GM12878 (cell line): Measurements from ENCODE around the gene TRMT44. TPM values are rescaled to one million over a fixed set of nuclear protein-coding genes. Genes with fewer than 3 reads are reported as not detected.

Experiments
- ATAC-seq: fragments of 200-7000 bp; cut with Tn5 transposase; 3 replicates; pipeline ENCODE4 v1.9.1; 2020; ENCODE audit warnings: mild to moderate bottlenecking, moderate library complexity
- BruUV-seq: library from RNA; stranded (reverse); fragments of 400-500 nt; replicated peaks from 2 replicates; lab custom pipeline; 2021; lab: Mats Ljungman, UMichigan
- CTCF ChIA-PET: fragments of 300-600 bp; sonication (Branson Sonifier 250); formaldehyde crosslinking; extraction: SDS; loops from one replicate; lab custom pipeline; 2021; ENCODE audit warnings: inconsistent platforms; lab: Yijun Ruan, JAX
- POLR2A ChIA-PET: fragments of 350-600 bp; formaldehyde crosslinking; extraction: SDS; loops from one replicate; lab custom pipeline; 2021; ENCODE audit warnings: inconsistent platforms; lab: Charles Lee
- RAD21 ChIA-PET: fragments of 300-600 bp; sonication (Branson Sonifier 250); formaldehyde crosslinking; loops from one replicate; lab custom pipeline; 2023; ENCODE audit warnings: antibody characterized with exemption; ENCODE audit not compliant: unreplicated experiment; lab: Charles Lee
- SMC1A ChIA-PET: fragments of 300-600 bp; sonication (Branson Sonifier 250); formaldehyde crosslinking; loops from one replicate; lab custom pipeline; 2023; ENCODE audit not compliant: unreplicated experiment, uncharacterized antibody; lab: Charles Lee
- DNase-seq: peaks from one replicate; pipeline ENCODE4 v3.0.0-alpha.2; 2011; ENCODE audit warnings: low read depth, low spot score
- FAIRE-seq: peaks from 3 replicates; lab custom pipeline; 2011; peaks lifted over from hg19 to GRCh38; lab: Jason Lieb, UNC
- H2AFZ ChIP-seq: 2 replicates; pipeline ENCODE4 v1.6.0; 2011; ENCODE audit warnings: low read depth, low read length, control low read depth; ENCODE audit not compliant: control insufficient read depth
- H3K27ac ChIP-seq: 2 replicates; pipeline ENCODE4 v1.5.1; 2011; ENCODE audit warnings: control low read depth; ENCODE audit not compliant: control insufficient read depth, insufficient read depth
- H3K27me3 ChIP-seq, 2 experiments: replicated peaks in 1 of 2; 2 replicates each; pipeline versions ENCODE4 v1.6.0 to v1.6.1; 2011; ENCODE audit warnings: low read length in 1 of 2; ENCODE audit not compliant: control insufficient read depth in 2 of 2, insufficient read depth in 2 of 2
- H3K36me3 ChIP-seq, 2 experiments: 2 replicates each; pipeline ENCODE4 v1.5.1; 2011; ENCODE audit warnings: low read length in 1 of 2; ENCODE audit not compliant: control insufficient read depth in 2 of 2, insufficient read depth in 2 of 2
- H3K4me1 ChIP-seq: 2 replicates; pipeline ENCODE4 v1.6.1; 2011; ENCODE audit warnings: mild to moderate bottlenecking, low read length, moderate library complexity, mixed read lengths; ENCODE audit not compliant: control insufficient read depth, insufficient read depth
- H3K4me2 ChIP-seq: 2 replicates; pipeline ENCODE4 v1.6.0; 2011; ENCODE audit warnings: control low read depth; ENCODE audit not compliant: control insufficient read depth, insufficient read depth
- H3K4me3 ChIP-seq: fragments of 200-600 bp; sonication (generic); 2 replicates; pipeline ENCODE4 v1.5.1; 2016
- H3K79me2 ChIP-seq: 2 replicates; pipeline ENCODE4 v1.6.0; 2011; ENCODE audit warnings: low read length; ENCODE audit not compliant: control insufficient read depth, insufficient read depth
- H3K9ac ChIP-seq: 2 replicates; pipeline ENCODE4 v1.8.0; 2011; ENCODE audit warnings: low read length, control low read depth, mixed read lengths; ENCODE audit not compliant: control insufficient read depth, insufficient read depth
- H3K9me3 ChIP-seq: replicated peaks from 3 replicates; pipeline ENCODE4 v1.5.1; 2011; ENCODE audit warnings: mild to moderate bottlenecking, low read length; ENCODE audit not compliant: control insufficient read depth, insufficient read depth
- H4K20me1 ChIP-seq: 2 replicates; pipeline ENCODE4 v1.6.0; 2011; ENCODE audit not compliant: control insufficient read depth, insufficient read depth
- ATF2 ChIP-seq: IDR thresholded peaks from 2 replicates; pipeline ENCODE4 v1.6.1; 2012; ENCODE audit warnings: low read length, inconsistent platforms
- BCL11A ChIP-seq: IDR thresholded peaks from 2 replicates; pipeline ENCODE4 v1.6.1; 2011; ENCODE audit warnings: low read depth, low read length
- BMI1 ChIP-seq: fragments of 450-650 bp; IDR thresholded peaks from 2 replicates; pipeline ENCODE4 v1.6.1; 2016; ENCODE audit warnings: mild to moderate bottlenecking, moderate library complexity, borderline replicate concordance
- BRCA1 ChIP-seq: IDR thresholded peaks from 2 replicates; pipeline ENCODE4 v1.6.1; 2011; ENCODE audit warnings: low read depth, low read length, improper control_type of control experiment
- CHD1 ChIP-seq: IDR thresholded peaks from 2 replicates; pipeline ENCODE4 v1.6.1; 2012; ENCODE audit warnings: low read depth, low read length, improper control_type of control experiment
- CHD4 ChIP-seq: fragments of 200-600 bp; sonication (generic); IDR thresholded peaks from 2 replicates; pipeline ENCODE4 v1.6.1; 2016; ENCODE audit warnings: mild to moderate bottlenecking
- ESRRA ChIP-seq: IDR thresholded peaks from 2 replicates; pipeline ENCODE4 v1.6.1; 2012; ENCODE audit warnings: mild to moderate bottlenecking, low read length, improper control_type of control experiment
- KLF5 ChIP-seq: fragments of 450-650 bp; IDR thresholded peaks from 2 replicates; pipeline ENCODE4 v1.6.1; 2014; ENCODE audit warnings: mild to moderate bottlenecking; ENCODE audit not compliant: partially characterized antibody
- NBN ChIP-seq: fragments of 450-650 bp; IDR thresholded peaks from 2 replicates; pipeline ENCODE4 v1.6.1; 2016
- NFIC ChIP-seq: IDR thresholded peaks from 2 replicates; pipeline ENCODE4 v1.6.1; 2012; ENCODE audit warnings: low read depth, mild to moderate bottlenecking, inconsistent platforms, low read length, moderate library complexity
- POU2F2 ChIP-seq: IDR thresholded peaks from 3 replicates; pipeline ENCODE4 v1.6.1; 2011; ENCODE audit warnings: low read depth, mild to moderate bottlenecking, low read length, borderline replicate concordance
- RAD21 ChIP-seq: IDR thresholded peaks from 2 replicates; pipeline ENCODE4 v1.6.1; 2011; ENCODE audit warnings: mild to moderate bottlenecking, low read depth, low read length, moderate library complexity; ENCODE audit not compliant: insufficient read depth
- SUZ12 ChIP-seq: fragments of 200-600 bp; sonication (generic); IDR thresholded peaks from one replicate; pipeline ENCODE4 v1.6.1; 2018; ENCODE audit warnings: antibody characterized with exemption, mild to moderate bottlenecking; ENCODE audit not compliant: unreplicated experiment
- TBL1XR1 ChIP-seq: IDR thresholded peaks from 2 replicates; pipeline ENCODE4 v1.6.1; 2012; ENCODE audit warnings: low read depth, low read length, improper control_type of control experiment
- YBX1 ChIP-seq: fragments of 450-650 bp; IDR thresholded peaks from 2 replicates; pipeline ENCODE4 v1.6.1; 2016; ENCODE audit warnings: antibody characterized with exemption
- ZNF207 ChIP-seq: fragments of 450-650 bp; IDR thresholded peaks from 2 replicates; pipeline ENCODE4 v1.6.1; 2014; ENCODE audit warnings: antibody characterized with exemption, mild to moderate bottlenecking, borderline replicate concordance
- WGBS: methylation state at CpG from one replicate; pipeline ENCODE4 v1.1.6; 2016; ENCODE audit warnings: low lambda C conversion rate; ENCODE audit not compliant: insufficient replicate concordance, insufficient coverage; ENCODE audit errors: missing lambda C conversion rate; 5-methylcytosine and 5-hydroxymethylcytosine counted together
- in situ Hi-C: fragments of 300-500 bp; cut with MboI; formaldehyde crosslinking; loops from 9 replicates; pipeline ENCODE4 v1.14.3; 2018; ENCODE audit warnings: mixed read lengths
- intact Hi-C: fragments of 100-400 bp; cut with micrococcal nuclease; formaldehyde crosslinking; loops from one replicate; pipeline ENCODE4 v1.14.2; 2022; ENCODE audit not compliant: unreplicated experiment
- polyA plus RNA-seq, 11 experiments: library from polyadenylated mRNA; depleted of rRNA in 4 of 11; unstranded in 6 of 11; stranded (reverse) in 5 of 11; fragments of >200 nt; fragmentation: Nextera tagmentation in 4 of 11; fragmentation: Illumina TruSeq in 1 of 11; extraction: Ambion mirVana in 4 of 11; extraction: Trizol in 1 of 11; gene quantifications; 1 replicate in 1 of 11; 2 replicates in 10 of 11; pipeline versions ENCODE4 v1.2.1 to v1.2.3, GENCODE V29; 2011 to 2016; ENCODE audit warnings: inconsistent platforms in 2 of 11, missing spikeins in 2 of 11, low read depth in 1 of 11
- total RNA-seq, 4 experiments: library from RNA; depleted of rRNA in 3 of 4; stranded (reverse); fragments of >200 nt in 3 of 4; fragmentation: Illumina TruSeq in 1 of 4; extraction: Trizol in 1 of 4; gene quantifications; 2 replicates each; pipeline versions ENCODE4 v1.2.1 to v1.2.3, GENCODE V29; 2013 to 2021
- TF ChIP-seq, protein P1 (sequence below): fragments of 450-650 bp; IDR thresholded peaks from 2 replicates; pipeline ENCODE4 v1.6.1; 2017; ENCODE audit warnings: antibody characterized with exemption, mild to moderate bottlenecking, moderate library complexity

Gene TRMT44
- total and polyA plus RNA-seq, 10 of the 15 experiments (the other 5 are each of a cell fraction or from before 2014, with no cell fraction given), result 1.3 to 18.5 (median 10.1) TPM

DNA sequence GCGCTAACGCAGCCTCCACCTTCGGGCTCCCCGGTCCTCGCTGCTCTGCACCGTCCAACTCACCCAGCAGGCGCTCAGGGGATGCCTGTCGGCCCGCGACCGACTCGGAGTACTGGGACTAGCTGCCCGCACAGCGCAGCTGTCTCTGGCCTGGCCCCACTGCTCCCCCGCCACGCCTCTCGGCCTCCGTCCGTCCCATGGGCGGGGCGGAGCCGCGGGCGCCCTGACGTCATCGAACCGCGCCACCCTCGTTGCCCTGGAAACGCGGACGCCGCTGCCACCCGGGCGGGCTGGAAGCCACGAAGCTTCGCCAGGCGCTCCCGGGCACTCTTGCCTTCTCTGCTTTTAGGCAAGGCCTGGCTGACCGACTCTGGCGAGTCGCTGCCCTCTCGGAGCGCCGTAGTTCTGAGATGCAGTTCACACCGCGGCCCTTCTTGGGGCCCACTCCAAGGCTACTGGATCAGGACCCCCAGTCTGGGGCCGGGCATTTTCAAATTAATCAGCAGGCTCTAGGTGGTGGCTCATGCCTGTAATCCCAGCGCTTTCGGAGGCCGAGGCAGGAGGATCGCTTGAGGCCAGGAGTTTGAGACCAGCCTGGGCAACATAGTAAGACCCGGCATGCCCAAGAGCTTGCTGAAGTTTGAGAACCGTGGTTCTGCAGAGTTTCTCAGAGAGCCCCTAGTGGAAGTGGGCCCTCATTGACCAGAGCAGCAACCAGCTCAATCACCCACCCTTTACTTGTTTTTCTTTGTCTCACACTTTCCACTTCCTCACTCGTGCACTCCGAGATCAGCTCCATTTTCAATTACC is 12.1 kb upstream of the TRMT44 start (continued):
- TF ChIP-seq CHD1 (no peak), NBN (peak; percentile 83; the same call in 1 of the 2 replicates), BMI1 (peak; percentile 94), ESRRA (no peak), NFIC (no peak), YBX1 (no peak), TBL1XR1 (peak; percentile 13; the same call in 1 of the 2 replicates), BCL11A (no peak)

GRCh38 chr4:8431553-8431952 is 9.0 kb upstream of the TRMT44 start:
- no TSS peak for BruUV-seq
- CTCF ChIA-PET, result no interaction called here
- H3K9ac ChIP-seq, result no peak overlapping the region
- RAD21 ChIA-PET, result no interaction called here
- ATAC-seq (no peak), DNase-seq (no peak), FAIRE-seq (no peak)
- WGBS, result 98% methylated on average over 4 of the region's 5 CpGs
- H3K36me3 ChIP-seq, result no peaks in the 10 kb centered on the region; a peak in 1 of 4 replicates
- H3K9me3 ChIP-seq, result no peaks in the 10 kb centered on the region
- no peak overlapping the region for H3K4me3 ChIP-seq
- POLR2A ChIA-PET, result interaction anchor here (0.6 kb wide), 1 partner anchor 1641 kb away, joined by 15 read pairs; no protein-coding TSS in a partner anchor
- SMC1A ChIA-PET, result interaction anchor here (0.8 kb wide), 1 partner anchor 232 kb away, joined by 3 read pairs; no protein-coding TSS in a partner anchor
- H3K27ac ChIP-seq, result no peak overlapping the region
- H3K27me3 ChIP-seq, result no peaks in the 10 kb centered on the region
- H3K4me1 ChIP-seq, result peaks cover 10% of the 10 kb centered on the region
- in situ Hi-C loops (no loop called here), intact Hi-C loops (no loop called here)
- no peak for TF ChIP-seq POU2F2
- TF ChIP-seq ATF2, result no peak
- no peak for TF ChIP-seq CHD4
- TF ChIP-seq KLF5, result no peak
- TF ChIP-seq ZNF207, result no peak
- TF ChIP-seq BMI1, result no peak
- no peak for TF ChIP-seq SUZ12
- TF ChIP-seq, protein P1, sequence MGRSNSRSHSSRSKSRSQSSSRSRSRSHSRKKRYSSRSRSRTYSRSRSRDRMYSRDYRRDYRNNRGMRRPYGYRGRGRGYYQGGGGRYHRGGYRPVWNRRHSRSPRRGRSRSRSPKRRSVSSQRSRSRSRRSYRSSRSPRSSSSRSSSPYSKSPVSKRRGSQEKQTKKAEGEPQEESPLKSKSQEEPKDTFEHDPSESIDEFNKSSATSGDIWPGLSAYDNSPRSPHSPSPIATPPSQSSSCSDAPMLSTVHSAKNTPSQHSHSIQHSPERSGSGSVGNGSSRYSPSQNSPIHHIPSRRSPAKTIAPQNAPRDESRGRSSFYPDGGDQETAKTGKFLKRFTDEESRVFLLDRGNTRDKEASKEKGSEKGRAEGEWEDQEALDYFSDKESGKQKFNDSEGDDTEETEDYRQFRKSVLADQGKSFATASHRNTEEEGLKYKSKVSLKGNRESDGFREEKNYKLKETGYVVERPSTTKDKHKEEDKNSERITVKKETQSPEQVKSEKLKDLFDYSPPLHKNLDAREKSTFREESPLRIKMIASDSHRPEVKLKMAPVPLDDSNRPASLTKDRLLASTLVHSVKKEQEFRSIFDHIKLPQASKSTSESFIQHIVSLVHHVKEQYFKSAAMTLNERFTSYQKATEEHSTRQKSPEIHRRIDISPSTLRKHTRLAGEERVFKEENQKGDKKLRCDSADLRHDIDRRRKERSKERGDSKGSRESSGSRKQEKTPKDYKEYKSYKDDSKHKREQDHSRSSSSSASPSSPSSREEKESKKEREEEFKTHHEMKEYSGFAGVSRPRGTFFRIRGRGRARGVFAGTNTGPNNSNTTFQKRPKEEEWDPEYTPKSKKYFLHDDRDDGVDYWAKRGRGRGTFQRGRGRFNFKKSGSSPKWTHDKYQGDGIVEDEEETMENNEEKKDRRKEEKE, result no peak
- TF ChIP-seq BRCA1, result no peak
- no peak for TF ChIP-seq ESRRA
- no peak for TF ChIP-seq RAD21
- no peak overlapping the region for H3K4me2 ChIP-seq
- no peak overlapping the region for H2AFZ ChIP-seq
- peaks cover 12% of the 10 kb centered on the region for H3K79me2 ChIP-seq
- no peaks in the 10 kb centered on the region for H4K20me1 ChIP-seq
